Esophagus mucosa (tissue), 1 donor: ENCODE data around the gene CYB5RL. TPM values are rescaled to one million over a fixed set of nuclear protein-coding genes. Genes with fewer than 3 reads are reported as not detected.
"Not testable (repeated sequence)": the region's sequence is repeated elsewhere in the genome, so short reads cannot be mapped to it uniquely, and the experiment has no call there.

Experiments
- ATAC-seq: fragments of 200-7000 bp; cut with Tn5 transposase; one replicate; pipeline ENCODE4 v1.9.1; 2020
- total RNA-seq: library from RNA; stranded (reverse); gene quantifications from one replicate; pipeline ENCODE4 v1.2.4, GENCODE V29; 2023
- donor health status: DM: yes; HTN: yes; CAD: no.

The CYB5RL gene, protein sequence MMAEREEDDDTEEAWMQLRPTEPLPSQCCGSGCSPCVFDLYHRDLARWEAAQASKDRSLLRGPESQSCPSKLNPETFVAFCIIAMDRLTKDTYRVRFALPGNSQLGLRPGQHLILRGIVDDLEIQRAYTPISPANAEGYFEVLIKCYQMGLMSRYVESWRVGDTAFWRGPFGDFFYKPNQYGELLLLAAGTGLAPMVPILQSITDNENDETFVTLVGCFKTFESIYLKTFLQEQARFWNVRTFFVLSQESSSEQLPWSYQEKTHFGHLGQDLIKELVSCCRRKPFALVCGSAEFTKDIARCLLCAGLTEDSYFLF
- 2.9 TPM for total RNA-seq

DNA sequence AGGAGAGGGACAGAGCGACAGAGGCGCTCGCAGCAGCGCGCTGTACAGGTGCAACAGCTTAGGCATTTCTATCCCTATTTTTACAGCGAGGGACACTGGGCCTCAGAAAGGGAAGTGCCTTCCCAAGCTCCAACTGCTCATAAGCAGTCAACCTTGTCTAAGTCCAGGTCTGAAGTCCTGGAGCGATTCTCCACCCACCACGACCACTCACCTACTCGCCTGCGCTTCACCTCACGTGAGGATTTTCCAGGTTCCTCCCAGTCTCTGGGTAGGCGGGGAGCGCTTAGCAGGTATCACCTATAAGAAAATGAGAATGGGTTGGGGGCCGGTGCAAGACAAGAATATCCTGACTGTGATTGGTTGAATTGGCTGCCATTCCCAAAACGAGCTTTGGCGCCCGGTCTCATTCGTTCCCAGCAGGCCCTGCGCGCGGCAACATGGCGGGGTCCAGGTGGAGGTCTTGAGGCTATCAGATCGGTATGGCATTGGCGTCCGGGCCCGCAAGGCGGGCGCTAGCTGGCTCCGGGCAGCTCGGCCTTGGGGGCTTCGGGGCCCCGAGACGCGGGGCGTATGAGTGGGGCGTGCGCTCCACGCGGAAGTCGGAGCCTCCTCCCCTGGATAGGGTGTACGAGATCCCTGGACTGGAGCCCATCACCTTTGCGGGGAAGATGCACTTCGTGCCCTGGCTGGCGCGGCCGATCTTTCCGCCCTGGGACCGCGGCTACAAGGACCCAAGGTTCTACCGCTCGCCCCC is at the start of gene CYB5RL, which contains the start of gene MRPL37:
TSS of gene CYB5RL (minus strand) at position 266 of the 754 bp plus-strand sequence. CDS start 4,414 bp downstream, outside the sequence.
TSS of gene MRPL37 (plus strand) at position 403 of the 754 bp plus-strand sequence. CDS start at position 480, 77 bp downstream.
- ATAC-seq: peak; percentile 98

DNA sequence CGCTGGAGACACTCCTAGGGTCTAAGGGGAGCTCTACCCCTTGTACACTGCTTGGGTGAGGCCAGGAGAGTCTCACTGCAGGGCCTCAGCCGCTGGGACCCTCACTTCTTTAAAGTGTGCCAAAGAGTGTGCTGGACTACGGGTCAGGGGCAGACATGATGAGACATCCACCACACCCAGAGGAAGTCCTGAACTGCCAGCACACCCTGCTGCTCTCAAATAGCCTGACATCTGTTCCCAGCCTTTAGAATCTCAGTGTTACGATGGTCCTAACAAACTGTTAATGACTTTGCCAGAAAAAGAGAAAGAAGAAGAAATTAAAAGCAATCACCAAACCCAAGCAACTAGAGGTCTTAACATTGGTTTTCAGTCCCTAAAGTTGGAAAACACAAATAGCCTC is 49.1 kb upstream of the CYB5RL start:
- no peak for ATAC-seq

DNA sequence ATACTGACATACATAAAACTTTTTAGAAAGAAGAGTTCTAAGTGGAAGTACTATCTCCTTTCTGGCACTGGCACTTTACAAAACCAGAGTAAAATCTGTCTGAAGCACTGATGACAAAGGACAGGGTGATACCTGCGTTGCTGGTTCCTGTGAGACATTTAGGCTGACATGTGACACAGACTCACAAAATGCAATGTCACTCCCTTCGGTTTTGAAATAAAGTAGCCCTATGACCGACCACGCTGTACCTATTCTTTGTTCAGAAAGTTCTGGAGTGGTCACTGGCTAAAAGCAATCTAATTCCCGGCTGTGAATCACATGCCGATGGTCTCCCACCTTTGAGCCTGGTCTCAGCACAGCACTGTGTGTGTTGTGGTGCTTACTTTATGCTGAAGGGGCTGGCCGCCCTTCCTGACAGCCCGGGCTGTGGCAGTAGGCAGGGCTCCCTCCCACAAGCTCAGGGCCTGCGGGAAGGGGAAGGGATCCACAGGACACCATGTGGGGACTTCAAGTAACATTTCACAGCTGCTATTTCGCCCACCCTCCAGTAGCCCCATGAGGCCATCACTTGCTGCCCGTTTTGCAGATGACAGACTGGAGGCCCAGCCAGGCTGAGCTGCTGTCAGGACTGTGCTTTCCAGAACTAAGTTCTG is 48.2 kb upstream of the CYB5RL start:
- no peak for ATAC-seq

DNA sequence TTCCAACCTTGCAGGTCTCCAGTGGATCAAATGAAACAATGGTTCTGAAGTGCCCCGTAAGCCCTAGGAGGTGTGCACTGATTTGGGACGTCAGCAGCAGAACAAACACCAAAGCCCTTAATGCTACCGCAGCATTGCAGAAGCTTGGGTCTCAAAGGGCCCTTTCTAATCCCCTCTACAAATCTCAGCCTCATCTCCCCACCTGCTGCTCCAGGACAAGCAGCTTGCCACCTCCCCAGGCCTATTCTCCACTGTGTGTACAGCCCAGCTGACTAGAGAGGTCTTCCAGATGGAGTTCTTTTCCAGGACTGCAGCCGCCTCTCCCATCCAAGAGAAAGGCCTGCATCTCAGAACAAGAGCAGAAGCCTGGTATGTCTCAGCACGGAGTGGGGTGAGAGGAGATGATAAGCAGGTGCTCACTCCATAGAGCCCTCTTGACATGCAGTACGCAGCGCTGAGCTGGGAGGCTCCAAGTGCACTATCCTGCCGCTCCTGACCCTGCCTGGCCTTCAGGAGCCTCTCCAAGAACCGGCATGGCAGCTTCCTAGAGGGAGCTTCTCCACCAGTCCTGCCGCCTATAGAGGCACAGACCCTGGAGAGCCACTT is 46.4 kb upstream of the CYB5RL start:
- ATAC-seq: no peak

DNA sequence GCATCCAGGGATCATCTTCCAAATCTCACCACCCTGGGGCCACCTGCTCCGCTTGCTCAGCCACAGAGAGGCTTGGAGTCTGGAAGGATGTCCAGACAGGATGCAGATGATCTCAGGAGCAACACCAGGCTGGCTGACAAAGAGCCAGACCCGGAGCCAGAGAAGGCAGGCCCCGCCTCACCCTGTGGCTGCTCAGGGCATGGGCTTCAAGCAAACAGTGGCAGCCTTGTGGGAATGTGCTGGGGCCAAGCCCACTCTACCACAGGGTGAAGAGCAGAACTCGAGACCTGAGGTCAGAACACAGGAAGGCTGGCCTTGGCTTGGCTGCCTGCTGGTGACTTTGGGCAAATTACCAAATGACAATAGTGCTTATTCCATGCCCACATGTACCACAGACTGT is 45.7 kb upstream of the CYB5RL start:
- ATAC-seq: no peak

DNA sequence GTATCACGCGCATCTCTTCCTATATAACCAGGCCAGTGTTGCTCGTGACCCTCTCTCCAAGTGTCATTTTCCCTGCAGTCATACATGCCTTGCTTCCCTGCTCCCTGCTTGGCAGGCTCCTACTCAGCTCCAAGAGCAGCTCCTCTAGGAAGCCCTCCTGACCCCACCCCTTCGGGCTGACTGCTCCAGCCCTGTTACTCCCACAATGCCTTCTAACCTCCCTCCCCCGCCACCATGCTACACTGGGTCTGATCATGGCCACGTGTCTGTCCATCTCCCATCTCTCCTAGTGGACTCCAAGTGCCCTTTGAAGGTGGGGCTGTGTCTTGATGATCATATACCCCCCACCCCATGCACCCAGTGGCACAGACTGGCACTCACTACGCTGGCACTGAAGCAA is 44.8 kb upstream of the CYB5RL start:
- no peak for ATAC-seq

DNA sequence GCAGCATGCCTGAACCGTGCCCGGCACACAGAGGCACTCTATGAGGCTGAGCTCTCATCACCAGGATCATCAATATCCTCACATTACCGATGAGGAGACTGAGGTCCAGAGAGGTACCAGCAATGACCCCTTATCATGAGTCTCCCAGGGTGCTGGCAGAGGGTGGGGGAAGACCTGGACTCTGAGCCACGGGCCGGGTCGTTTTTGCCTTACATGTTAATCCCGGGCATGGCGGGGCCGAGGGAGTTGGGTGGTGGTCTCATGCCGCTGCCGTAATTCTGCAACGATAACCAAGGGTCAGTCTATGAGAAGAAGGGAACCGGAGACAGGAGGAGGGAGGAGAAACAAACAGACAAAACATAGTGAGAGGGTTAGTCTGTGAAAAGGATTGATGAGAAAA is 43.2 kb upstream of the CYB5RL start:
- no peak for ATAC-seq

DNA sequence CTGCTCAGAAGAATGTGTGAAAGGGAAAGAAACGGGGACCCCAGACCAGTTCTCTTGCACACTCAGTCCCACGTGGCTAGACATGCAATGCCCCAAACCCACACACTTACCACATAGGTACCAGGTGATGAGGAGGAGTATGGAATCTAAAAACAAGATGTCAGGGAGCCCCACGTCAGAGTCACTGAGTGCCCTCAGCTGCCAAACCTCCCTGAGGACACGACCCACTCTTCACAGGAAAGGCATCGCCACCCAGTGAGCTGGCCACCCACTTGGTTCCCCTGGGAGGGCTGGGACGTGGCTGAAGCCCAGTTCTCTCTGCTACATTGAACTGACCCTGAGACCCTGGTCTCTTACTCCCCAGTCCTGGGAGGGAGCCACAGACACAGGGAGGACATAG is 41.5 kb upstream of the CYB5RL start:
- ATAC-seq: no peak

DNA sequence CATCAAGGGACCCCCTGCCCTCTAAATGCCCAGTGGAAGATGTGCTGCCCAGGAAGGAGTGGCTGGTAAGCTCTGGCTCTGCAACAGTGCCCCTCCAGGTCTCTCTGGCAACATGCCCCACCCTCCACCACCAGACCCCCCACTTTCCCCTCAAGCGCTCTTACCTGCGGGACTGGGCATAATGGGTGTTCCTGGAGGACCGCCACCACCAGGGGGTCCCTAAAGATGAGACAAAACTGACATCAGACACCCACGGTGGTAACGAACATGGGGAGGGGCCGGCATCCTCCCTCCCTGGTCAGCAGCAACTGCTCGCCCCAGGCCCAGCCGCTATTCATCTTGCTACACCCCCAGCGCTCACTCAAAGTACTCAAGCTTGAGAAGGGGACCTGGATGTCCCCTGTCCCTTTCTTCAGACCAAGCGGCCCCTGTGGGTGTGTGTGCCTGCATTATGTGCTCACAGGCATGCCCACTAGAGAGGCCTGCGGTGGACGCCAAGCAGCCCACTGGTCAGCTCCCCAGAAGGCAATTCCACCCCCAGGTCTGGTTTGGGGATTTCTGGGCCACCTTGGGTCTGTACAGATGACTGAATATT is 41.0 kb upstream of the CYB5RL start:
- ATAC-seq: no peak

DNA sequence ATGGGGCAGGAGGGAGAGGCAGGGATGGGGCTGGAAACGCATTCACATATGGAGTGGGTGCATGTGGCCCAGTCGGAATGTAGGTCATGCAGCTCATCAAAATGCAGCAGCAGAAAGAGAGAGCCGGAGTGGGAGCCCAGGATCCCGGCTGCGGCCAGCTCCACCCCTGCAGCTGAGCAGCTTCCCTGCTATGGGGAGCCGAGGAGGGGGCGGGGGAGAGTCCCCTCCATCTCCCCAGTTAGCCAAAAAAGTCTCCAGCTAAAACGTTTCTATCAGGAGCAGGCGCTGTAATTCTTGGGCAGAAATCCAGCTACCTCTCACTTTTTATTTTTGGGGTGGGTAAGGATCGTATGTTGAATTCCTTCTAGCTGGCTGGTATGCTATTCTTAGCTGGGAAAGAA is 39.8 kb upstream of the CYB5RL start:
- ATAC-seq: no peak

DNA sequence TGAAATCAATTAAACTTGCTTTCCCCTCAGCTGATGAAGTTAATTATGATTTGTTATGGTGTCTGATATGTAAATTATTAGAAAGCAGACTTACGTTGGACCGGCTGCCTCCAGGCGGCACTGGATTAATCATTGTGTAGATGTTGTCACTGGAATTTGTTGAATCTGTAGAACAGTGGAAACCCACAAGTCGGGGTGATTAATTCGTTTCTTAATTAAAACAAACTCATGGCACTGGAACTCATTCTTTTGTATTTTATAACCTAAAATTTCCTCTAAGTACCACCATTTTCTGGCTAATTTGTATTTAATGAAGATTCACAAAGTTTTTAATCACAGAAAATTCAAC is 39.2 kb upstream of the CYB5RL start:
- ATAC-seq: no peak

DNA sequence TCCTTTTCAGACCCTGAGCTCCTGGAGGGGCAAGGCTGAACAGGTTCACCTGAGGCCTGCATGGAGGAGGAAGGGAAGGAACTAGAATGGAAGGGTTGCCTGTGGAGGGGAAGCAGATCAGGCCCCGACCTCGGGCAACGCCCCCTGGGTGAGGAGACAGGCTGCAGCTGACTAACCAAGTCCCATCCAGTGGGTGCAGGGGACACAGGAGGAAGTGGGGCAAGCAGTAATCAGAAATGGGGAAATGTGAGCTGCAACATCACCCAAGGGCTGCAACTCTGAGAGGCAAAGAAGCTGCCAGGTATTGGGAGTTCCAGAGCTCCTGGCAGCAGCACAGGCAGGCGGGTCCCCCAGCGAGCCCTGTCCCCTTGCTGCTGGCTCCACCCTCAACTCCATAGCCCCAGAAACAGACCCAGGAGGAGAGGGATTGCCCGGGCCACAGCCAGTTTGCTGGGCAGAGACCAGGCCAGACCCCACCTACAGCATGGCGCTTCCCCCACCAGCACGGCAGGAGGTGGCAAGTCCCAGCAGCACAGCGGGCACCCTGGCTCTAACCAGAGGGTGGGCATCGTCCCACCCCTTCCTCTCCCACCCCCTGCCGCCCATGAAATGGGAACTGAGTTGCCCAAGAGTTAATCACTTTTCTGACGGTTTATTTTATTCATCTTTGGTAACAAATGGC is 38.7 kb upstream of the CYB5RL start:
- ATAC-seq: no peak

DNA sequence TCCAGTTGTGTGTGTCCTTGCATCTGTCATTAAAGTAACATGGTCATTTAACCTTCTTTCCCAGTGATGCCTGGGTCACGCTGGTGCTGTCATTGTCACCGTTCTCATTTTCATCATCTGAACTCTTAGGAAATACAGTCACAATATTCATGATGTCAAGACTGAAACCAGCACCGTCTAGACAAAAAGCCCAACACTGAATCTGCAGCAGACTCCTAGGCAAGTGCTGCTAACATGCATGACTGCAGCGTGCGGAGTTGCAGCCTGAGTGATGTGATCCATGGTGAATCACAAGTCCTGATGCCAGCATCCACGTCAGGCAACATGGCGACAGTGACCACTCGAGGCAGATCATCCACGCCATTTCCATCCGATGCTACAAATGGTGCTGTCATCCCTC is 37.8 kb upstream of the CYB5RL start:
- no peak for ATAC-seq

DNA sequence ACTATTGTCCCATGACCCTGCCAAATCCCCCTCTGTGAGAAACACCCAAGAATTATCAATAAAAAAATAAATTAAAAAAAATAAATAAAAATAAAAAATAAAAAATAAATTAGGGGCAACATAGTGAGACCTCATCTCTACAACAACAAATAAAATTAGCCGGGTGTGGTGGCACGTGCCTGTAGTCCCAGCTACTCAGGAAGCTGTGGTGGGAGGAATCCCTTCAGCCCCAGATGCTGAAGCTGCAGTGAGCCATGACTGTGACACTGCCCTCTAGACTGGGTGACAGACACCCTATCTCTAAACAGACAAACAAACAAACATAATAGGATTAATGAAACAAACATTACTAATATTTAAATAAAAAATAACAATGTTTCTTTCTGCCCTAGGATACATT is 34.5 kb upstream of the CYB5RL start:
- no peak for ATAC-seq

DNA sequence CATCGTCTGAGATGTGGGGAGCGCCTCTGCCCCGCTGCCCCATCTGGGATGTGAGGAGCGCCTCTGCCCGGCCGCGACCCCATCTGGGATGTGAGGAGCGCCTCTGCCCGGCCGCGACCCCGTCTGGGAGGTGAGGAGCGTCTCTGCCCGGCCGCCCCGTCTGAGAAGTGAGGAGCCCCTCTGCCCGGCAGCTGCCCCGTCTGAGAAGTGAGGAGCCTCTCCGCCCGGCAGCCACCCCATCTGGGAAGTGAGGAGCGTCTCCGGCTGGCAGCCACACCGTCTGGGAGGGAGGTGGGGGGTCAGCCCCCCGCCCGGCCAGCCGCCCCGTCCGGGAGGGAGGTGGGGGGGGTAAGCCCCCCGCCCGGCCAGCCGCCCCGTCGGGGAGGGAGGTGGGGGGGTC is 33.4 kb upstream of the CYB5RL start:
- not testable (repeated sequence) for ATAC-seq

DNA sequence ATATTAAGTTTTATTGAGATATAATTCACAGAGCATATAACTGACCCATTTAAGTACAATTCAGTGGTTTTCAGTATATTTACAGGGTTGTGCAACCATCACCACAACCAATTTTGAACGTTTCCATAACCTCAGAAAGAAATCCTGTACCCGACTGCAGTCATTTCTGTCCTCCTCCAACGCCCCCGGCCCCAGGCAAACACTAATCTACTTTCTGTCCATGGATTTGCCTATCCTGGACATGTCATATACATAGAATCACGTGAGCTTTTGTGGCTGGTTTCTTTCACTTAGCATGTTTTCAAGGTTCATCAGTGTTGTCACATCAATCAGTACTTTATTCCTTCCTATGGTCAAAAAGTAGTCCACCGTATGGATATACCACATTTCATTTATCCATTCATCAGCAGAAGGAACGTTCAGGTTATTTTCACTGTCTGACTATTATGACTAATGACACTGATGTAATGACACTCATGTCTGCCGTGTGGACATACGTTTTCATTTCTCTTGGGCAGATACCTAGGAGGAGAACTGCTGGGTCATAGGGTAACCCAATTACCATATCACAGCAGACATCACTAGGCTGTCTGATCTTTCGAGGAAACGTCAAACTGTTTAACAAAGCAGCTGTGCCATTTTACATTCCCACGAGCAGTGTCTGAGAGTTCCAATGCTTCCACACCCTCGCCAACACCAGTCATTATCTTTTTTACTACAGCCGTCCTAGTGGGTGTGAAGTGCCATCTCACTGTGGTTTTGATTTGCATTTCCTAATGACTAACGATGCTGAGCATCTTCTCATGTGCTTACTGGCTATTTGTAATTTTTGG is 30.9 kb upstream of the CYB5RL start:
- no peak for ATAC-seq

DNA sequence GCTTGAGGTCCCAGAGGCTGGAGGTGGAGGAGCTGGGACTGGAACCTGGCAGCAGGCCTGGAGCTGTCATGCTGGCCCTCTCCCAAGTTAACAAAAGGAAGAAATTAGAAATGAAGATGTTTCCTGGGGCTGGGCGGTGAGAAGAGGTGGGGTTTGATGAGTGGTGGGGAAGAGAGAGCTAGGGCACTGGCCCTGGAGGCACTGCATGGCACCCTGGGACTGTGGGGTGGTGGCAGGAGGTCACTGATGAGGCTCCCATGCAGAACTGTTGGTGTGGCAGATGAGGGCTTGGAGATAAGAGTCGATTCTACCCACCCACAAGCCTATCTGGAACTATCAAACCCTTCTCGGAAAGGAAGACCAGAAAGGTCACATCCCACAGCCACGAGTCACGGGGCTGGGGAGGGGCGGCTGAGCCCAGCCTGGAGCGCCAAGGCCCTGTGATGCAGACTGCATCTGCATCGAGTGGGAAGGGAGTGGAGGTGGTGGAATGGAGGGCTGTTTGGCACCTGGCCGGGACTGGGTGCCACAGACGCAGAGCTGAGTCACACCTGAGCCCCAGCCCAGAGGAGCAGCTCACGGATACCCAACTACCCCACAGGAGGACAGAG is 29.6 kb upstream of the CYB5RL start:
- ATAC-seq: peak; percentile 51

DNA sequence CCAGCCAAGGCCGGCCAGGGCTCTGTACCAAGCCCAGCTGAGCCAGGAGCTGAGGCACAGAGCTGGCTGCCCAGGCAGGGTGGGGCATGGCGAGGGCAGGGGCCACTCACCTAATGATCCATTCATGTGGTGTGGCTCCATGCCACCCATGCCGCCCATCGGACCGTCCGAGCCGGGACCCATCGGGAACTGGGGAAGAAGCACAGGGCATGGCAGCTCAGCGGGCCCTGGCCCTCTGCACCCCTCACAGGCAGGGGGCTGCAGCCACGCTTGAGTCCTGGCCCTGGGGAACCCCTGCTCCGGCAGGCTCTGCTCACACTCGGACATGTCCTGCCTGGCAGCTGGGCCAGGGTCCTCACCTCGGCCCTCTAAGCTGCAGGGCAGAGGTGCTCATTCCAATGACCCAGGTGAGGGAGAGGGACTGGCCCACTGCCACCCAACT is 28.8 kb upstream of the CYB5RL start:
- ATAC-seq: peak; percentile 5

DNA sequence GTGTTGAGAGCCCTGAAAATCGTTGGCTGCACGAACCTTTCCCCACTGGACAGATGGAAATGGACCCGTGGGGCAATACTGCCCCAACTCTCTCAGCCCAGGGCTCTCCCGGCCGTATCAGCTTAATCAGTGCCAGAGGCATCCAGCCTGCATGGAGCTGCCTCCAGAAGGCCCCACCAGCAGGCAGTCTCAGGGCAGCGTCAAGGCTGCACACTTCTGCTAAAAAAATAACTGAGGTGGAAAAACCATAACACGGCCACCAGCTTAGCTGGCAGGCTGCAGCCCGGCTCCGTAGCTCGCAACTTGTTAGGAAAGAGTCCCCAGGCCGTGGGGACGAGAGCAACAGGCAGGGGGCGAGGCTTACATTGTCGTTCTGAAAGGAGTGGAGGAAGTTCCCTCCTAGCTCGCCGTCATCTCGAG is 28.1 kb upstream of the CYB5RL start:
- ATAC-seq: no peak

DNA sequence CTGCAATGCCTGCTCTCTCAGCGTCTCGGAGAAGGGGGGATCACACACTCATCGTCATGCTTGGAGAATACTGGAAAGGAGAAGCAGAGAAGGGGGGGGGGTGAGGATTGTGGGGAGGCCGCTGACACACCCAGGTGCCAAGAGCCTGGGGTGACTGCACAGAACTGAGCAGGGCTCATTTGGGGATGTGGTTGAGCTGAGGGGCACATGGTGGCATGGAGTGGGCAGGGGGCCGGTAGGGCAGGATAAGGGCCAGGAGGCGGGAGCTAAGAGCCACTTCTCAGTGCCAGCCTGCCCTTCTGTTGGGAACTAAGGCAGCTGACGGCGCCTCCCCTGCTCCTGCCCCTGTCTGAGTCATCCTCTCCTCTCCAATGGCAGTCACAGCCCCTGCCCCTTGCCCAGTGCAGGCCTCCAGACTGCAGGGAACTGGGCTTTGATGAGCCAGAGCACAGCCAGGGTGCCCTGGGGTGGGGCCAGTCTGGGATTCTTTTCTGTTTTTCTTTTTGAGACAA is 27.3 kb upstream of the CYB5RL start:
- peak; percentile 45 for ATAC-seq
